Right lobe of liver (tissue), 6 donors: Measurements from ENCODE around the gene HECTD4. TPM values are rescaled to one million over a fixed set of nuclear protein-coding genes. Genes with fewer than 3 reads are reported as not detected.

Source experiments
- ATAC-seq, 4 donors: fragments of 200-7000 bp; cut with Tn5 transposase; one replicate each; pipeline ENCODE4 v1.9.1; 2020; ENCODE audit warnings: mild to moderate bottlenecking in 4 of 4, moderate library complexity in 4 of 4
- DNase-seq, 3 donors: peaks; one replicate each; pipeline ENCODE4 v3.0.0-alpha.2; 2020
- H3K27ac ChIP-seq, 3 donors: fragments of 200-600 bp; one replicate each; pipeline ENCODE4 v1.8.0; 2022
- H3K27me3 ChIP-seq, 2 donors: fragments of 200-600 bp; one replicate each; pipeline ENCODE4 v1.8.0; 2022
- H3K36me3 ChIP-seq, 4 donors: fragments of 200-600 bp; sonication (generic) in 1 of 4; one replicate each; pipeline versions ENCODE4 v1.5.1 to v1.8.0; 2017 to 2022; ENCODE audit warnings: control low read depth in 1 of 4
- H3K4me1 ChIP-seq, 4 donors: fragments of 200-600 bp; sonication (generic) in 1 of 4; one replicate each; pipeline versions ENCODE4 v1.5.1 to v1.8.0; 2017 to 2022; ENCODE audit warnings: control low read depth in 1 of 4
- H3K4me3 ChIP-seq, 3 donors: fragments of 200-600 bp; one replicate each; pipeline ENCODE4 v1.8.0; 2022
- H3K9me3 ChIP-seq, 4 donors: fragments of 200-600 bp; sonication (generic) in 1 of 4; one replicate each; pipeline versions ENCODE4 v1.5.1 to v1.8.0; 2017 to 2022; ENCODE audit warnings: control low read depth in 1 of 4
- CTCF ChIP-seq, 4 donors: fragments of 200-600 bp in 3 of 4; fragments of 450-650 bp in 1 of 4; IDR thresholded peaks; one replicate each; pipeline versions ENCODE4 v1.5.1 to v1.8.0; 2016 to 2022; ENCODE audit warnings: antibody characterized with exemption in 4 of 4, mild to moderate bottlenecking in 2 of 4
- POLR2A ChIP-seq: fragments of 450-650 bp; IDR thresholded peaks from one replicate; pipeline ENCODE4 v1.6.1; 2017; ENCODE audit warnings: antibody characterized with exemption, mild to moderate bottlenecking
- WGBS: methylation state at CpG from one replicate; pipeline ENCODE4 v1.1.6; 2018; ENCODE audit warnings: low coverage, low lambda C conversion rate; ENCODE audit not compliant: insufficient coverage; ENCODE audit errors: missing lambda C conversion rate; 5-methylcytosine and 5-hydroxymethylcytosine counted together
- intact Hi-C, 2 donors: fragments of 100-400 bp; cut with DNase I; formaldehyde crosslinking; loops; one replicate each; pipeline versions ENCODE4 v1.11.2 to v1.14.1; 2022
- total RNA-seq, 6 experiments: library from RNA; depleted of rRNA in 2 of 6; stranded (reverse); fragments of >200 nt in 2 of 6; fragmentation: NEBNext Ultra II Directional in 3 of 6; extraction: Animal tissue kit (Norgen Biotek cat#: 25700) in 3 of 6; gene quantifications; one replicate each; pipeline versions ENCODE4 v1.1.0 to v1.2.4, GENCODE V29; 2016 to 2023
- donor health status: DM: no; HTN: yes; CAD: no.
- donor health status: DM: no; HTN: no; CAD: no.
- donor health status: DM: no; HTN: no; CAD: no.
- donor health status: DM: no; HTN: yes; CAD: no.
- donor health status: DM: no; HTN: yes; CAD: no.

HECTD4 gene
- total RNA-seq, 6 experiments from 2014 or later: 12.6 to 24.4 (median 19.3) TPM

GRCh38 chr12:112327209-112327938 is 54.9 kb downstream of the HECTD4 start:
- Histone ChIP-seq H3K4me3 (no peak overlapping the region), H3K4me1 (peaks cover 0 to 21% (median 4%) of the 10 kb centered on the region in 4 donors), H3K27ac (no peak overlapping the region), H3K27me3 (no peaks in the 10 kb centered on the region), H3K36me3 (no peaks in the 10 kb centered on the region), H3K9me3 (no peaks in the 10 kb centered on the region)
- ATAC-seq (no peak), DNase-seq (no peak)
- TF ChIP-seq CTCF (IDR thresholded peaks at IDR 0.05) (no peak), POLR2A (no peak)
- intact Hi-C loops: no loop called here
- WGBS: 81% methylated on average over 7 of the region's 7 CpGs

DNA sequence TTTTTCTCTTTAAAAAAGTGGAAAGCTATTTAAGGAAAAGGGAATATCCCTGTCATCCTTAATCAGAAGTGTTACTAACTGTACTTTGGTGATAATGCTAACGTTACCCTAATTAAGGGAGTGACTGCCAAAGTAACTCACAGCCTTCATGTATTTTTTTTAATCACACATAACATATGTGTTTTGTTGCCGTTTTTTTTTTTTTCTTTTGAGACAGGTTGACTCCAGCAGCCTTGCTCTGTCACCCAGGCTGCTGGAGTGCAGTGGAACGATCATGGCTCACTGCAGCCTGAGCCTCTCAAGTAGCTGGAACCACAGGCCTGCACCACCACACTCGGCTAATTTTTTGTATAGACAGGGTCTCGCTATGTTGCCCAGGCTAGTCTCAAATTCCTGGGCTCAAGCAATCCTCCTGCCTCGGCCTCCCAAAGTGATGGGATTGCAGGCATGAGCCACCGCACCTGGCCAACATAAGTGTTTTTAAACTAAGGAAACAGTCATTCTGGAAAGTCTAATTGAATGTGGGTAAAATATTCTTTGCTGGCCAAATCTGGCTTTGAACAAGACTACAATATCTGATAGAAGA is 56.5 kb downstream of the HECTD4 start:
- DNase-seq: no peak
- TF ChIP-seq POLR2A (no peak), CTCF (IDR thresholded peaks at IDR 0.05) (no peak)
- Histone ChIP-seq H3K4me3 (no peak overlapping the region), H3K36me3 (no peaks in the 10 kb centered on the region), H3K27me3 (no peaks in the 10 kb centered on the region), H3K27ac (no peak overlapping the region), H3K4me1 (peaks cover 0 to 24% (median 4%) of the 10 kb centered on the region in 4 donors), H3K9me3 (no peaks in the 10 kb centered on the region)
- 71% methylated on average over 6 of the region's 7 CpGs for WGBS
- no peak for ATAC-seq
- intact Hi-C loops: no loop called here

DNA sequence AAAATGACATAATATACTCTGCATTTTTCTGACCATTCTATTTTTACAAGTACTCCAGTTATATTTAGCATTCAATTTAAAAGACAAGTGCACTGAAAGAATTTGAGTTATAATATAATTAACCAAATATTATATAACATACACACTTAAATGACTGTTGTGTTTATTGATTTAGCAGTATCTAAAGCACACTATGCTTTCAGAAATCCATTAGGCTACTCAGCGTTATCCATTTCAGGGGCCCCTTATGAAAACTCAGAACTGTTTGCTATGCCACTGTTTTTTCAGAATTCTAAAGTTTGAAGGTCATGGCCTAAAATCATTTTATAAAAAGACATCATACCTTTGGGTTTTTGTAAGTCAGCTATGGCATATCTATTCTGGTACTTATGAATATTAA is 57.1 kb downstream of the HECTD4 start:
- H3K4me1 ChIP-seq: peaks cover 0 to 24% (median 4%) of the 10 kb centered on the region in 4 donors
- H3K36me3 ChIP-seq: no peaks in the 10 kb centered on the region
- H3K9me3 ChIP-seq: no peaks in the 10 kb centered on the region
- no peak overlapping the region for H3K4me3 ChIP-seq
- no peaks in the 10 kb centered on the region for H3K27me3 ChIP-seq
- DNase-seq (no peak), ATAC-seq (no peak)
- WGBS: 82% methylated on average over 1 of the region's 1 CpG
- no peak overlapping the region for H3K27ac ChIP-seq
- no peak for TF ChIP-seq CTCF (IDR thresholded peaks at IDR 0.05)
- TF ChIP-seq POLR2A: no peak
- intact Hi-C loops: no loop called here

DNA sequence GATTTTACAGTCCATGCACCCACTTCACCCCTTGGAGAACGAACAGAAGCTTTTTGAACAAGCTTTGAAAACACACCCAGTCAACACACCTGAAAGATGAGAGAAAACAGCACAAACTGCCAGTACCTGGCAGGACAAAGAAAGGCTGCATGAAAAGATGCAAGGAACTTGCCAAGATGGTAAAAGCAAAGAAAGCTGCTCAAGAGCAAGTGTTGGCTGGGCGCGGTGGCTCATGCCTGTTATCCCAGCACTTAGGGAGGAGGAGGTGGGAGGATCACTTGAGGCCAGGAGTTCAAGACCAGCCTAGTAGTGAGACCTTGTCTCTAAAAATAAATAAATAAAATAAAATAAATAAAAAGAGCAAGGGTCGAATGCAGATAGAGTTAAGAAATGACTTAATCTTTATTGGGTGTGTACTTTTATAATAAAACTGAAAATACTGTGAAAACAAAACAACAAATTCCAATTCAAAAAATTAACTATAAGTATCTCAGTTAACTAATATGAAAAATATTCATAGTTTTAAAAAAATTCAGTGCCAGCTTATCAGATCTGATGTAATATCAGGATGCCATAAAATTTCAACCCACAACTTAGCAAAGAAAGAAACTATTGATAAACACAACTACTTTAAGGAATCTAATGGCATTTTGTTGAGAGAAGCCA is 59.2 kb downstream of the HECTD4 start:
- Histone ChIP-seq H3K27me3 (no peaks in the 10 kb centered on the region), H3K36me3 (no peaks in the 10 kb centered on the region), H3K4me3 (no peak overlapping the region), H3K9me3 (no peaks in the 10 kb centered on the region), H3K27ac (no peak overlapping the region), H3K4me1 (peaks cover 0 to 36% (median 6%) of the 10 kb centered on the region in 4 donors)
- DNase-seq: no peak
- intact Hi-C loops: no loop called here
- 73% methylated on average over 3 of the region's 4 CpGs for WGBS
- TF ChIP-seq CTCF (IDR thresholded peaks at IDR 0.05) (no peak), POLR2A (no peak)
- no peak for ATAC-seq
